ENCODE results near the gene TEKT2. TPM values are rescaled to one million over a fixed set of nuclear protein-coding genes. Genes with fewer than 3 reads are reported as not detected.

The TEKT2 gene
- total and polyA plus RNA-seq, 2 of the 8 experiments (the other 6 are each of a cell fraction or from before 2014, with no cell fraction given), result 1.6 to 1.7 TPM

- H2BK12ac ChIP-seq (ENCODE audit: low read depth, low read length), result no peak overlapping the region
- H3K27me3 ChIP-seq (replicated peaks in 1 of 4; ENCODE audit: control insufficient read depth in 3 of 4, extremely low read depth in 1 of 4, insufficient read depth in 3 of 4, low read length in 3 of 4), result no peaks in the 10 kb centered on the region
- no peak overlapping the region; a peak in 1 of 7 replicates for H3K9ac ChIP-seq (replicated peaks in 1 of 4; ENCODE audit: extremely low read depth in 1 of 4, low read depth in 3 of 4, low read length in 3 of 4)
- no peaks in the 10 kb centered on the region for H3K79me2 ChIP-seq (ENCODE audit: control insufficient read depth in 1 of 2, insufficient read depth in 2 of 2, low read length in 2 of 2)
- no peak overlapping the region for H4K91ac ChIP-seq (replicated peaks; ENCODE audit: insufficient read length, low read length)
- H3K27ac ChIP-seq (ENCODE audit: low read depth, low read length), result no peak overlapping the region
- H3K56ac ChIP-seq (replicated peaks; ENCODE audit: insufficient read length, low read depth, low read length), result no peak overlapping the region
- no peak overlapping the region for H3K18ac ChIP-seq (ENCODE audit: extremely low read depth, low read length)
- H3K79me1 ChIP-seq (ENCODE audit: low read depth, low read length), result no peaks in the 10 kb centered on the region
- CTCF ChIA-PET (ENCODE audit: partially characterized antibody), result interaction anchor here (0.5 to 20.9 kb wide), 4 partner anchors 9 to 234 kb away, joined by 3 to 738 read pairs (median 3); partner anchors contain the start of gene ADPRS
- no peak overlapping the region for H2AFZ ChIP-seq (ENCODE audit: low read length)
- no peak overlapping the region for H3K4me2 ChIP-seq (ENCODE audit: insufficient read depth in 1 of 2, low read depth in 2 of 2, low read length in 2 of 2)
- no peaks in the 10 kb centered on the region for H3K23me2 ChIP-seq (ENCODE audit: low read depth, low read length)
- H3K4me1 ChIP-seq (replicated peaks in 1 of 4; ENCODE audit: control insufficient read depth in 3 of 4, insufficient read depth in 4 of 4, low read length in 3 of 4), result peaks cover 0 to 2% (median 0%) of the 10 kb centered on the region in 4 experiments; a peak in 2 of 7 replicates
- H4K5ac ChIP-seq (ENCODE audit: insufficient read length, low read depth, low read length), result no peak overlapping the region
- H4K20me1 ChIP-seq (replicated peaks in 1 of 2; ENCODE audit: control insufficient read depth in 1 of 2, insufficient read depth in 2 of 2, low read length in 2 of 2), result peaks cover 0 to 2% of the 10 kb centered on the region in 2 experiments
- H3K4me3 ChIP-seq (ENCODE audit: extremely low read depth in 1 of 4, insufficient read depth in 2 of 4, low read depth in 3 of 4, low read length in 4 of 4), result no peak overlapping the region
- no peak overlapping the region for H4K8ac ChIP-seq (ENCODE audit: extremely low read depth, insufficient read depth, low read length)
- whole genome bisulfite sequencing, 2 experiments (ENCODE audit: extremely low coverage in 1 of 2, insufficient coverage in 1 of 2, insufficient read length in 1 of 2, insufficient replicate concordance in 2 of 2, low coverage in 1 of 2, low lambda C conversion rate in 2 of 2, missing lambda C conversion rate in 1 of 2), result 91% methylated on average over 5 of the region's 5 CpGs; no CpG with 5 or more reads in 1 of the 2 experiments
- no peak overlapping the region for H3K23ac ChIP-seq (ENCODE audit: insufficient read length)
- H2AK5ac ChIP-seq (ENCODE audit: low read depth, low read length), result no peak overlapping the region
- no peak overlapping the region for H2BK5ac ChIP-seq (ENCODE audit: low read depth, low read length)
- no peak overlapping the region for H2BK15ac ChIP-seq (ENCODE audit: low read length)
- FAIRE-seq, result no peak
- DNase-seq (ENCODE audit: low read depth in 1 of 2, low spot score in 2 of 2), result no peak
- H3K4ac ChIP-seq (replicated peaks; ENCODE audit: insufficient read length, low read depth, low read length), result no peak overlapping the region
- POLR2A ChIA-PET (ENCODE audit: partially characterized antibody), result interaction anchor here (0.8 to 9.3 kb wide), 3 partner anchors 12 to 38 kb away, joined by 3 to 61 read pairs (median 3); no protein-coding TSS in a partner anchor
- H3K36me3 ChIP-seq (ENCODE audit: control insufficient read depth in 2 of 4, insufficient read depth in 4 of 4, low read length in 3 of 4), result peaks cover 0 to 3% (median 0%) of the 10 kb centered on the region in 4 experiments; a peak in 4 of 8 replicates
- no peak overlapping the region for H2BK20ac ChIP-seq (ENCODE audit: low read length)
- H3K9me3 ChIP-seq (ENCODE audit: insufficient read depth in 2 of 2, low read depth in 1 of 2, low read length in 1 of 2), result no peaks in the 10 kb centered on the region
- H3K14ac ChIP-seq (ENCODE audit: insufficient read length), result no peak overlapping the region
- H2BK120ac ChIP-seq (replicated peaks; ENCODE audit: low read depth, low read length), result no peak overlapping the region
- TF ChIP-seq CBX8 (IDR thresholded peaks at IDR 0.05; ENCODE audit: borderline replicate concordance, low read depth, low read length) (no peak), SRF (IDR thresholded peaks at IDR 0.05; ENCODE audit: low read depth, low read length) (no peak), FOSL1 (IDR thresholded peaks at IDR 0.05; ENCODE audit: insufficient read depth, low read depth, low read length) (no peak), CTCF (IDR thresholded peaks at IDR 0.05; ENCODE audit: control extremely low read depth in 1 of 3, insufficient read depth in 1 of 3, low read depth in 1 of 3, low read length in 3 of 3) (no peak), TAF7 (optimal IDR thresholded peaks at IDR 0.05; ENCODE audit: borderline replicate concordance, low read depth, low read length) (no peak), RAD21 (IDR thresholded peaks at IDR 0.05 in 1 of 2, conservative IDR thresholded peaks at IDR 0.05 in 1 of 2; ENCODE audit: low read depth in 2 of 2, low read length in 2 of 2) (no peak), SIX5 (IDR thresholded peaks at IDR 0.05; ENCODE audit: low read depth, low read length) (no peak), RBBP5 (IDR thresholded peaks at IDR 0.05; ENCODE audit: borderline replicate concordance, low read depth, low read length) (no peak), NANOG (IDR thresholded peaks at IDR 0.05; ENCODE audit: insufficient read depth, low read depth, low read length, poor library complexity, severe bottlenecking) (no peak), EGR1 (IDR thresholded peaks at IDR 0.05; ENCODE audit: borderline replicate concordance, low read depth, low read length) (no peak)
Measured at GRCh38 chr1:36137226-36137625, 53.3 kb downstream of the TEKT2 start.
